GM12878 (cell line): ENCODE data around the gene MASP1. TPM values are rescaled to one million over a fixed set of nuclear protein-coding genes. Genes with fewer than 3 reads are reported as not detected.

Experiments used
- ATAC-seq: fragments of 200-7000 bp; cut with Tn5 transposase; 3 replicates; pipeline ENCODE4 v1.9.1; 2020; ENCODE audit warnings: mild to moderate bottlenecking, moderate library complexity
- BruUV-seq: library from RNA; stranded (reverse); fragments of 400-500 nt; replicated peaks from 2 replicates; lab custom pipeline; 2021; lab: Mats Ljungman, UMichigan
- CTCF ChIA-PET: fragments of 300-600 bp; sonication (Branson Sonifier 250); formaldehyde crosslinking; extraction: SDS; loops from one replicate; lab custom pipeline; 2021; ENCODE audit warnings: inconsistent platforms; lab: Yijun Ruan, JAX
- POLR2A ChIA-PET: fragments of 350-600 bp; formaldehyde crosslinking; extraction: SDS; loops from one replicate; lab custom pipeline; 2021; ENCODE audit warnings: inconsistent platforms; lab: Charles Lee
- RAD21 ChIA-PET: fragments of 300-600 bp; sonication (Branson Sonifier 250); formaldehyde crosslinking; loops from one replicate; lab custom pipeline; 2023; ENCODE audit warnings: antibody characterized with exemption; ENCODE audit not compliant: unreplicated experiment; lab: Charles Lee
- SMC1A ChIA-PET: fragments of 300-600 bp; sonication (Branson Sonifier 250); formaldehyde crosslinking; loops from one replicate; lab custom pipeline; 2023; ENCODE audit not compliant: unreplicated experiment, uncharacterized antibody; lab: Charles Lee
- DNase-seq: peaks from one replicate; pipeline ENCODE4 v3.0.0-alpha.2; 2011; ENCODE audit warnings: low read depth, low spot score
- FAIRE-seq: peaks from 3 replicates; lab custom pipeline; 2011; peaks lifted over from hg19 to GRCh38; lab: Jason Lieb, UNC
- H2AFZ ChIP-seq: 2 replicates; pipeline ENCODE4 v1.6.0; 2011; ENCODE audit warnings: low read depth, low read length, control low read depth; ENCODE audit not compliant: control insufficient read depth
- H3K27ac ChIP-seq: 2 replicates; pipeline ENCODE4 v1.5.1; 2011; ENCODE audit warnings: control low read depth; ENCODE audit not compliant: control insufficient read depth, insufficient read depth
- H3K27me3 ChIP-seq, 2 experiments: replicated peaks in 1 of 2; 2 replicates each; pipeline versions ENCODE4 v1.6.0 to v1.6.1; 2011; ENCODE audit warnings: low read length in 1 of 2; ENCODE audit not compliant: control insufficient read depth in 2 of 2, insufficient read depth in 2 of 2
- H3K36me3 ChIP-seq, 2 experiments: 2 replicates each; pipeline ENCODE4 v1.5.1; 2011; ENCODE audit warnings: low read length in 1 of 2; ENCODE audit not compliant: control insufficient read depth in 2 of 2, insufficient read depth in 2 of 2
- H3K4me1 ChIP-seq: 2 replicates; pipeline ENCODE4 v1.6.1; 2011; ENCODE audit warnings: mild to moderate bottlenecking, low read length, moderate library complexity, mixed read lengths; ENCODE audit not compliant: control insufficient read depth, insufficient read depth
- H3K4me2 ChIP-seq: 2 replicates; pipeline ENCODE4 v1.6.0; 2011; ENCODE audit warnings: control low read depth; ENCODE audit not compliant: control insufficient read depth, insufficient read depth
- H3K4me3 ChIP-seq: fragments of 200-600 bp; sonication (generic); 2 replicates; pipeline ENCODE4 v1.5.1; 2016
- H3K79me2 ChIP-seq: 2 replicates; pipeline ENCODE4 v1.6.0; 2011; ENCODE audit warnings: low read length; ENCODE audit not compliant: control insufficient read depth, insufficient read depth
- H3K9ac ChIP-seq: 2 replicates; pipeline ENCODE4 v1.8.0; 2011; ENCODE audit warnings: low read length, control low read depth, mixed read lengths; ENCODE audit not compliant: control insufficient read depth, insufficient read depth
- H3K9me3 ChIP-seq: replicated peaks from 3 replicates; pipeline ENCODE4 v1.5.1; 2011; ENCODE audit warnings: mild to moderate bottlenecking, low read length; ENCODE audit not compliant: control insufficient read depth, insufficient read depth
- H4K20me1 ChIP-seq: 2 replicates; pipeline ENCODE4 v1.6.0; 2011; ENCODE audit not compliant: control insufficient read depth, insufficient read depth
- ASH2L ChIP-seq: fragments of 300-600, 200-600 bp; sonication (generic); IDR thresholded peaks from 2 replicates; pipeline ENCODE4 v1.6.1; 2017; ENCODE audit warnings: low read depth, mild to moderate bottlenecking, borderline replicate concordance
- MXI1 ChIP-seq: fragments of 150-350 bp; IDR thresholded peaks from 2 replicates; pipeline ENCODE4 v1.6.1; 2011; ENCODE audit warnings: low read depth, mild to moderate bottlenecking, inconsistent platforms, low read length, improper control_type of control experiment
- NR2C2 ChIP-seq: IDR thresholded peaks from 2 replicates; pipeline ENCODE4 v1.6.1; 2011; ENCODE audit warnings: borderline replicate concordance, low read depth; ENCODE audit not compliant: control insufficient read depth, insufficient read length
- RELA ChIP-seq: fragments of 450-650 bp; IDR thresholded peaks from 2 replicates; pipeline ENCODE4 v1.8.0; 2014; ENCODE audit warnings: borderline replicate concordance; ENCODE audit not compliant: partially characterized antibody
- SP1 ChIP-seq: IDR thresholded peaks from one replicate; pipeline ENCODE4 v1.6.1; 2011; ENCODE audit warnings: low read depth, low read length
- TBL1XR1 ChIP-seq: IDR thresholded peaks from 2 replicates; pipeline ENCODE4 v1.6.1; 2012; ENCODE audit warnings: low read depth, low read length, improper control_type of control experiment
- WGBS: methylation state at CpG from one replicate; pipeline ENCODE4 v1.1.6; 2016; ENCODE audit warnings: low lambda C conversion rate; ENCODE audit not compliant: insufficient replicate concordance, insufficient coverage; ENCODE audit errors: missing lambda C conversion rate; 5-methylcytosine and 5-hydroxymethylcytosine counted together
- in situ Hi-C: fragments of 300-500 bp; cut with MboI; formaldehyde crosslinking; loops from 9 replicates; pipeline ENCODE4 v1.14.3; 2018; ENCODE audit warnings: mixed read lengths
- intact Hi-C: fragments of 100-400 bp; cut with micrococcal nuclease; formaldehyde crosslinking; loops from one replicate; pipeline ENCODE4 v1.14.2; 2022; ENCODE audit not compliant: unreplicated experiment
- polyA plus RNA-seq, 11 experiments: library from polyadenylated mRNA; depleted of rRNA in 4 of 11; unstranded in 6 of 11; stranded (reverse) in 5 of 11; fragments of >200 nt; fragmentation: Nextera tagmentation in 4 of 11; fragmentation: Illumina TruSeq in 1 of 11; extraction: Ambion mirVana in 4 of 11; extraction: Trizol in 1 of 11; gene quantifications; 1 replicate in 1 of 11; 2 replicates in 10 of 11; pipeline versions ENCODE4 v1.2.1 to v1.2.3, GENCODE V29; 2011 to 2016; ENCODE audit warnings: inconsistent platforms in 2 of 11, missing spikeins in 2 of 11, low read depth in 1 of 11
- total RNA-seq, 4 experiments: library from RNA; depleted of rRNA in 3 of 4; stranded (reverse); fragments of >200 nt in 3 of 4; fragmentation: Illumina TruSeq in 1 of 4; extraction: Trizol in 1 of 4; gene quantifications; 2 replicates each; pipeline versions ENCODE4 v1.2.1 to v1.2.3, GENCODE V29; 2013 to 2021
- TF ChIP-seq, protein P1 (sequence below): fragments of 450-650 bp; IDR thresholded peaks from 2 replicates; pipeline ENCODE4 v1.6.1; 2017; ENCODE audit warnings: mild to moderate bottlenecking
- TF ChIP-seq, protein P2 (sequence below): IDR thresholded peaks from 2 replicates; pipeline ENCODE4 v1.6.1; 2011; ENCODE audit warnings: borderline replicate concordance, low read depth, mild to moderate bottlenecking, moderate library complexity, mixed read lengths, low read length; ENCODE audit not compliant: insufficient read depth; ENCODE audit errors: extremely low read length
- TF ChIP-seq, protein P3 (sequence below): fragments of 450-650 bp; formaldehyde crosslinking; IDR thresholded peaks from 2 replicates; pipeline ENCODE4 v1.4.0; 2022; ENCODE audit warnings: mild to moderate bottlenecking, moderate library complexity

MASP1 gene
- total and polyA plus RNA-seq, 10 of the 15 experiments (the other 5 are each of a cell fraction or from before 2014, with no cell fraction given) = 0.05 TPM; not detected in 9

DNA sequence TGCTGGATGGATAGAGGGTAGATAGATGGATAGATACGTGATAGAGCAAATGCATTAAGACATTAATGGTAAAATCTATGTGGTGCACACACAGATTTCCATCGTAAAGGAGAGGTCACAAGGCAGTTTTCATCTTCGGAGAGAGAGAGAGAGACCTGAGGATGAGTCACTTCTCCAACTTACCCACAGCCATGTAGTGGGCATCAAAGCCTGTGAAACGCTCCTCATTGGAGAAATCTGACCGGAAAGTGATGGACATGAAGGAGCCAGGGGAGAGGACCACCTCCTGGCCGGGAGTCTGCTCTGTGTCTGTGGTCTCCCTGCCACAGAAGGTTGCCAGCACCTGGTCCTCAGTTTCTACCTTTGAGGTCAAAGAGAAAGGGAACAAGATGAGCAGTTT lies 29.2 kb downstream of the MASP1 start:
- Histone ChIP-seq H3K79me2 (no peaks in the 10 kb centered on the region), H2AFZ (no peak overlapping the region), H3K27ac (no peak overlapping the region), H3K36me3 (no peaks in the 10 kb centered on the region), H3K4me2 (no peak overlapping the region), H3K4me3 (no peak overlapping the region), H3K9ac (no peak overlapping the region), H3K9me3 (no peaks in the 10 kb centered on the region), H3K4me1 (no peaks in the 10 kb centered on the region), H4K20me1 (no peaks in the 10 kb centered on the region), H3K27me3 (peaks cover 0 to 2% of the 10 kb centered on the region in 2 experiments)
- intact Hi-C loops (no loop called here), in situ Hi-C loops (no loop called here)
- ChIA-PET RAD21 (no interaction called here), SMC1A (no interaction called here), CTCF (no interaction called here), POLR2A (no interaction called here)
- FAIRE-seq (no peak), ATAC-seq (no peak), DNase-seq (no peak)
- no TSS peak for BruUV-seq
- TF ChIP-seq ASH2L (no peak), TBL1XR1 (no peak), SP1 (no peak), RELA (no peak), MXI1 (no peak), NR2C2 (no peak)
- TF ChIP-seq, protein P1, sequence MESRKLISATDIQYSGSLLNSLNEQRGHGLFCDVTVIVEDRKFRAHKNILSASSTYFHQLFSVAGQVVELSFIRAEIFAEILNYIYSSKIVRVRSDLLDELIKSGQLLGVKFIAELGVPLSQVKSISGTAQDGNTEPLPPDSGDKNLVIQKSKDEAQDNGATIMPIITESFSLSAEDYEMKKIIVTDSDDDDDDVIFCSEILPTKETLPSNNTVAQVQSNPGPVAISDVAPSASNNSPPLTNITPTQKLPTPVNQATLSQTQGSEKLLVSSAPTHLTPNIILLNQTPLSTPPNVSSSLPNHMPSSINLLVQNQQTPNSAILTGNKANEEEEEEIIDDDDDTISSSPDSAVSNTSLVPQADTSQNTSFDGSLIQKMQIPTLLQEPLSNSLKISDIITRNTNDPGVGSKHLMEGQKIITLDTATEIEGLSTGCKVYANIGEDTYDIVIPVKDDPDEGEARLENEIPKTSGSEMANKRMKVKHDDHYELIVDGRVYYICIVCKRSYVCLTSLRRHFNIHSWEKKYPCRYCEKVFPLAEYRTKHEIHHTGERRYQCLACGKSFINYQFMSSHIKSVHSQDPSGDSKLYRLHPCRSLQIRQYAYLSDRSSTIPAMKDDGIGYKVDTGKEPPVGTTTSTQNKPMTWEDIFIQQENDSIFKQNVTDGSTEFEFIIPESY = no peak
- TF ChIP-seq, protein P2, sequence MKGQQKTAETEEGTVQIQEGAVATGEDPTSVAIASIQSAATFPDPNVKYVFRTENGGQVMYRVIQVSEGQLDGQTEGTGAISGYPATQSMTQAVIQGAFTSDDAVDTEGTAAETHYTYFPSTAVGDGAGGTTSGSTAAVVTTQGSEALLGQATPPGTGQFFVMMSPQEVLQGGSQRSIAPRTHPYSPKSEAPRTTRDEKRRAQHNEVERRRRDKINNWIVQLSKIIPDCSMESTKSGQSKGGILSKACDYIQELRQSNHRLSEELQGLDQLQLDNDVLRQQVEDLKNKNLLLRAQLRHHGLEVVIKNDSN = no peak
- TF ChIP-seq, protein P3, sequence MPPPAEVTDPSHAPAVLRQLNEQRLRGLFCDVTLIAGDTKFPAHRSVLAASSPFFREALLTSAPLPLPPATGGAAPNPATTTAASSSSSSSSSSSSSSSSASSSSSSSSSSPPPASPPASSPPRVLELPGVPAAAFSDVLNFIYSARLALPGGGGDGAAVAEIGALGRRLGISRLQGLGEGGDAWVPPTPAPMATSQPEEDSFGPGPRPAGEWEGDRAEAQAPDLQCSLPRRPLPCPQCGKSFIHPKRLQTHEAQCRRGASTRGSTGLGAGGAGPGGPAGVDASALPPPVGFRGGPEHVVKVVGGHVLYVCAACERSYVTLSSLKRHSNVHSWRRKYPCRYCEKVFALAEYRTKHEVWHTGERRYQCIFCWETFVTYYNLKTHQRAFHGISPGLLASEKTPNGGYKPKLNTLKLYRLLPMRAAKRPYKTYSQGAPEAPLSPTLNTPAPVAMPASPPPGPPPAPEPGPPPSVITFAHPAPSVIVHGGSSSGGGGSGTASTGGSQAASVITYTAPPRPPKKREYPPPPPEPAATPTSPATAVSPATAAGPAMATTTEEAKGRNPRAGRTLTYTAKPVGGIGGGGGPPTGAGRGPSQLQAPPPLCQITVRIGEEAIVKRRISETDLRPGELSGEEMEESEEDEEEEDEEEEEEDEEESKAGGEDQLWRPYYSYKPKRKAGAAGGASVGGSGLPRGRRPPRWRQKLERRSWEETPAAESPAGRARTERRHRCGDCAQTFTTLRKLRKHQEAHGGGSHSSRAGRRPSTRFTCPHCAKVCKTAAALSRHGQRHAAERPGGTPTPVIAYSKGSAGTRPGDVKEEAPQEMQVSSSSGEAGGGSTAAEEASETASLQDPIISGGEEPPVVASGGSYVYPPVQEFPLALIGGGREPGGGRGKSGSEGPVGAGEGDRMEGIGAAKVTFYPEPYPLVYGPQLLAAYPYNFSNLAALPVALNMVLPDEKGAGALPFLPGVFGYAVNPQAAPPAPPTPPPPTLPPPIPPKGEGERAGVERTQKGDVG (CRISPR knock-in tag) = no peak
- WGBS = 6% methylated on average over 6 of the region's 6 CpGs
